ENCODE data around the gene ADGRA3. TPM values are rescaled to one million over a fixed set of nuclear protein-coding genes. Genes with fewer than 3 reads are reported as not detected.
A peak's percentile ranks its signal among the peaks of the same experiment; 100 is the strongest.

ADGRA3 gene
- total and polyA plus RNA-seq, 8 donors, result 4.7 to 87.5 (median 27.8) TPM

DNA sequence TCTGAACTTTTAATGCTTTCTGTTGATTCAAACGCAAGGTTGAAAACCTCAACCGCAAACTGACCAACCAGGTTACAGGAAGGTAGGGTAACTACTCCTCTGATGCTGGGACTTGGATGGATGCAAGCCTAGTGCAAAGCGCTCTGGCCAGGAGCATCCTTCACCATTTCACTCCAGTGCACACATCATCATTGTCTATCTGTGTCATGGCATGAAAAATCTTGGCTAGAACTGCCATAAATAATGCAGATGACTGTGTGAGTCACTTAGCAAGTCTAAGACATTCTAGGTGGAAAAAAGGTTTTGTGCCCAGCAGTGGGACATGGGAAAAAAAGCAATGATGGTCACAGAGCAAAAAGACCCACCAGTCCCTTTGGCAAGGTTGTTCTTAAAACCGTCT is 10.9 kb downstream of the ADGRA3 start:
- TF ChIP-seq POLR2A (IDR thresholded peaks at IDR 0.05), result no peak
- Histone ChIP-seq H3K27me3 (no peaks in the 10 kb centered on the region), H3K9me3 (no peaks in the 10 kb centered on the region), H3K4me1 (peaks cover 0 to 36% (median 34%) of the 10 kb centered on the region in 4 donors), H3K4me3 (no peak overlapping the region), H3K27ac (no peak overlapping the region), H3K36me3 (no peaks in the 10 kb centered on the region)
- intact Hi-C loops (cut with DNase I; ENCODE audit: low total_unique reads), result no loop called here
- WGBS, 5 donors, result 92 to 98% (median 95%) methylated on average over 4 of the region's 4 CpGs
- DNase-seq, result no peak

- H3K9me3 ChIP-seq, result no peaks in the 10 kb centered on the region
- intact Hi-C loops (cut with DNase I; ENCODE audit: low total_unique reads), result no loop called here
- WGBS, 5 donors, result 82 to 88% (median 87%) methylated on average over 5 of the region's 5 CpGs
- H3K27ac ChIP-seq, result no peak overlapping the region
- TF ChIP-seq EP300 (IDR thresholded peaks at IDR 0.05), result no peak
- no peak for TF ChIP-seq POLR2AphosphoS5 (IDR thresholded peaks at IDR 0.05)
- TF ChIP-seq POLR2A (IDR thresholded peaks at IDR 0.05), result no peak
- TF ChIP-seq CTCF (IDR thresholded peaks at IDR 0.05), result no peak
- H3K36me3 ChIP-seq, result no peaks in the 10 kb centered on the region
- DNase-seq, result no peak
- H3K4me1 ChIP-seq, result peaks cover 0 to 40% (median 33%) of the 10 kb centered on the region in 4 donors
- no peak overlapping the region for H3K4me3 ChIP-seq
- H3K27me3 ChIP-seq, result no peaks in the 10 kb centered on the region
Observed at GRCh38 chr4:22504447-22504846, 11.4 kb downstream of the ADGRA3 start.

GRCh38 chr4:22502895-22503814 is 12.7 kb downstream of the ADGRA3 start:
- H3K36me3 ChIP-seq, result no peaks in the 10 kb centered on the region
- no peaks in the 10 kb centered on the region for H3K9me3 ChIP-seq
- no peaks in the 10 kb centered on the region for H3K27me3 ChIP-seq
- peak overlapping the region in 1 of 5 donors; percentile 20 for H3K27ac ChIP-seq
- intact Hi-C loops (cut with DNase I; ENCODE audit: low total_unique reads), result no loop called here
- peaks cover 0 to 47% (median 27%) of the 10 kb centered on the region in 4 donors for H3K4me1 ChIP-seq
- no peak overlapping the region for H3K4me3 ChIP-seq
- 69 to 88% (median 79%) methylated on average over 3 of the region's 3 CpGs for WGBS, 5 donors
- DNase-seq, result no peak
- TF ChIP-seq EP300 (IDR thresholded peaks at IDR 0.05) (no peak), CTCF (IDR thresholded peaks at IDR 0.05) (no peak), POLR2A (IDR thresholded peaks at IDR 0.05) (no peak)

GRCh38 chr4:22501715-22502095 is 14.2 kb downstream of the ADGRA3 start:
- Histone ChIP-seq H3K27ac (peak overlapping the region in 1 of 5 donors; percentile 56), H3K4me3 (no peak overlapping the region)

More at GRCh38 chr4:22501715-22502095, 14.2 kb downstream of the ADGRA3 start:
- H3K4me1 ChIP-seq, result peaks cover 0 to 35% (median 20%) of the 10 kb centered on the region in 4 donors
- intact Hi-C loops (cut with DNase I; ENCODE audit: low total_unique reads), result no loop called here
- no peaks in the 10 kb centered on the region for H3K27me3 ChIP-seq
- DNase-seq, result no peak
- TF ChIP-seq EP300 (IDR thresholded peaks at IDR 0.05) (no peak), CTCF (IDR thresholded peaks at IDR 0.05) (no peak), POLR2AphosphoS5 (IDR thresholded peaks at IDR 0.05) (no peak), POLR2A (IDR thresholded peaks at IDR 0.05) (no peak)
- no peaks in the 10 kb centered on the region for H3K36me3 ChIP-seq
- WGBS, 5 donors, result 21 to 39% (median 32%) methylated on average over 3 of the region's 3 CpGs
- no peaks in the 10 kb centered on the region for H3K9me3 ChIP-seq

All from stomach (tissue), 9 donors.